ENCODE data around the gene PIMREG. TPM values are rescaled to one million over a fixed set of nuclear protein-coding genes. Genes with fewer than 3 reads are reported as not detected.
A peak's percentile ranks its signal among the peaks of the same experiment; 100 is the strongest.

The PIMREG gene
- total RNA-seq, 2 experiments from 2014 or later: 16.7 to 16.9 TPM

- Mint-ChIP-seq H3K4me1 (ENCODE audit: low read depth) (peaks cover 17% of the 10 kb centered on the region), H3K27me3 (no peaks in the 10 kb centered on the region), H3K9me3 (no peaks in the 10 kb centered on the region), H3K4me3 (no peak overlapping the region), H3K36me3 (no peaks in the 10 kb centered on the region), H3K27ac (no peak overlapping the region)
- POLR2A ChIA-PET: no interaction called here
- CTCF ChIA-PET: no interaction called here
- DNase-seq: no peak
- intact Hi-C loops (cut with micrococcal nuclease): no loop called here
Observed at GRCh38 chr17:6456321-6456720, 12.1 kb downstream of the PIMREG start.

GRCh38 chr17:6456914-6457687 is 12.8 kb downstream of the PIMREG start:
- intact Hi-C loops (cut with micrococcal nuclease): no loop called here
- Mint-ChIP-seq H3K36me3 (no peaks in the 10 kb centered on the region), H3K27ac (no peak overlapping the region), H3K9me3 (no peaks in the 10 kb centered on the region), H3K4me1 (ENCODE audit: low read depth) (peaks cover 25% of the 10 kb centered on the region), H3K4me3 (no peak overlapping the region), H3K27me3 (no peaks in the 10 kb centered on the region)
- CTCF ChIA-PET: no interaction called here
- POLR2A ChIA-PET: no interaction called here
- DNase-seq: no peak

DNA sequence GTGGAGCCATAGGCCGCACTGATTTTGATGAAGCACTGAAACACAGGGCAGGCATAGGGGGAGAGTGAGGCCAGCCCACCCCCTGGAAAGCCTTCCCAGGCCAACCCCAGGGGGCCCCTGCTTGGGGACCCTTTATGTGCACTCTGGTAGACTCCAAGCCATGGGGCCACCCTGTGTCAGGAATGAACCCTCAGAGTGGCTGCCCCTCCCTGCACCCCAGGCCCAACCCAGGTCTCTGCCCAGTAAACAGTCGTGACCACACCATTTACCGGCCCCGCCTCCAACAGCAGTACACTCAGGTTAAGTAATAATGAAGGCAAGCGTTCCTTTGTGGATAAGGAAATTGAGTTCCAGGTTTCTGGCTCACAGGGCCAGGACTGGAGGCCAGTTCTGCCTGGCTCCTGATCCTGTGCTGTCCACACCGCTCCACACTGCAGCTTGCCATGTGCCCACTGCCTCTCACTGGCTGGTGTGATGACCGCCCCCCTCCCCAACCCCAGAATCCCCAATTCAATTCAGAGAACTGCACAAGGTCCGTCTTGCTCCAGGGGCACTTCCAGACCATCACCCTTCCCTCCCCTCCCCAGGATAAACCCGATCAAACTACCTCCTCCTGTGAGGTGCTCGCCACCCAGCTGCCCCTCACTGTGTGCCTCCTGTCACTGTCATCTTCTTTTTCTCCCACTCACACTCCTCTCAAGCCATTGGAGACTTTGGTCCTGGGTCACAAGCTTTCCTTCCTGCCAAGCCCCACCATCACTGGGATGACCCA is 13.6 kb downstream of the PIMREG start:
- Mint-ChIP-seq H3K27me3 (no peaks in the 10 kb centered on the region), H3K9me3 (no peaks in the 10 kb centered on the region), H3K27ac (no peak overlapping the region), H3K4me1 (ENCODE audit: low read depth) (peaks cover 29% of the 10 kb centered on the region), H3K36me3 (no peaks in the 10 kb centered on the region), H3K4me3 (no peak overlapping the region)
- ChIA-PET CTCF (interaction anchor here (1.2 kb wide), 1 partner anchor 15 kb away, joined by 3 read pairs; no protein-coding TSS in a partner anchor), POLR2A (no interaction called here)
- no peak for DNase-seq
- intact Hi-C loops (cut with micrococcal nuclease): no loop called here

- CTCF ChIA-PET: interaction anchor here (1.2 to 1.8 kb wide), 2 partner anchors 13 to 15 kb away, joined by 3 to 4 read pairs; no protein-coding TSS in a partner anchor
- POLR2A ChIA-PET: no interaction called here
- intact Hi-C loops (cut with micrococcal nuclease): no loop called here
Observed at GRCh38 chr17:6458460-6458950, 14.2 kb downstream of the PIMREG start.

GRCh38 chr17:6460531-6461161 is 16.4 kb downstream of the PIMREG start:
- Mint-ChIP-seq H3K9me3 (no peaks in the 10 kb centered on the region), H3K4me1 (ENCODE audit: low read depth) (peaks cover 23% of the 10 kb centered on the region), H3K27me3 (peaks cover 1% of the 10 kb centered on the region), H3K4me3 (no peak overlapping the region), H3K27ac (no peak overlapping the region), H3K36me3 (no peaks in the 10 kb centered on the region)
- intact Hi-C loops (cut with micrococcal nuclease): no loop called here
- ChIA-PET POLR2A (no interaction called here), CTCF (interaction anchor here (1.1 to 2.6 kb wide), 3 partner anchors 11 to 18 kb away, joined by 3 to 14 read pairs (median 4); no protein-coding TSS in a partner anchor)
- no peak for DNase-seq

More at GRCh38 chr17:6458460-6458950, 14.2 kb downstream of the PIMREG start:
- Mint-ChIP-seq H3K9me3 (no peaks in the 10 kb centered on the region), H3K4me1 (ENCODE audit: low read depth) (peaks cover 29% of the 10 kb centered on the region), H3K27me3 (no peaks in the 10 kb centered on the region), H3K36me3 (no peaks in the 10 kb centered on the region), H3K27ac (no peak overlapping the region), H3K4me3 (no peak overlapping the region)
- DNase-seq: no peak

GRCh38 chr17:6461246-6461645 is 17.0 kb downstream of the PIMREG start:
- POLR2A ChIA-PET: no interaction called here
- Mint-ChIP-seq H3K9me3 (no peaks in the 10 kb centered on the region), H3K27ac (no peak overlapping the region), H3K27me3 (peaks cover 2% of the 10 kb centered on the region), H3K36me3 (no peaks in the 10 kb centered on the region), H3K4me1 (ENCODE audit: low read depth) (peaks cover 23% of the 10 kb centered on the region), H3K4me3 (no peak overlapping the region)
- no peak for DNase-seq
- intact Hi-C loops (cut with micrococcal nuclease): no loop called here
- CTCF ChIA-PET: interaction anchor here (2.6 kb wide), 1 partner anchor 11 kb away, joined by 14 read pairs; no protein-coding TSS in a partner anchor

DNA sequence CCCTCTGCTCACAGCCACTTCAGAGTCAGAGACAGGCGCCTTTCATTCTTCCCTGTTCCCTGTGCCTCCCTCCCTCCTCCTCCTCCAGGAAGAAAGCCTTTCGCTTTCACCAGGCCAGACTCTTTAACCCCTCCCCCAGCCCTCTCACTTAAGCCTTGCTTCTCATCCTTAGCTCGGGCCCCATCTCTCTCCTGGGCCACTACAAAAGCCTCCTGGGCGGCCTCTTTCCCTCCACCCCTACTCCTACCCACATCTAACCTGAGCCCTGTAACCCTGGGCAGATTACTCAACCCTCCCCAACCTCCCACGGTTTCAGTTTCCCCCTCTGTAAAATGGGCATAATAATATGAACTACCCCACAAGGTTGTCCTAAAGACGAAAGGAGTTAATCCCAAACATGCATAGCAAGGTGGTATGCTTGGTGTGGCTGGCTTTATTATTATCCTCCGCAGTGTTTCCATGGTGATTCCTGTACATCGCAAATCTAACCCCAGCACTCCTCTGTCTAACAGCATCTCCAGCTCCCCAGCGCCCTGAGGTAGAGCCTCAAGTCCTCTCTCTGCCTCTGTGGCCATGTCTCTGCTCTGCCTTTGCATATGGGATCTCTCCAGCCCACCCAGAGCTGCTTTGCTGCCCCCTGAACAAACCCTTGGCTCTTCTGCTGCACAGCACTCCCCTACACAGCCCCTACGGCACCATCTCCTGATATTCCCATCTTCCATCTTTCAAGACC is 17.7 kb downstream of the PIMREG start:
- intact Hi-C loops (cut with micrococcal nuclease): no loop called here
- ChIA-PET POLR2A (no interaction called here), CTCF (interaction anchor here (2.6 kb wide), 1 partner anchor 10 kb away, joined by 14 read pairs; no protein-coding TSS in a partner anchor)
- Mint-ChIP-seq H3K4me3 (no peak overlapping the region), H3K27ac (no peak overlapping the region), H3K9me3 (no peaks in the 10 kb centered on the region), H3K4me1 (ENCODE audit: low read depth) (peaks cover 19% of the 10 kb centered on the region), H3K36me3 (no peaks in the 10 kb centered on the region), H3K27me3 (peaks cover 2% of the 10 kb centered on the region)
- DNase-seq: peak; percentile 49

- no peak overlapping the region for H3K27ac Mint-ChIP-seq
- POLR2A ChIA-PET: no interaction called here
- DNase-seq: no peak
Observed at GRCh38 chr17:6462692-6463091, 18.4 kb downstream of the PIMREG start.

DNA sequence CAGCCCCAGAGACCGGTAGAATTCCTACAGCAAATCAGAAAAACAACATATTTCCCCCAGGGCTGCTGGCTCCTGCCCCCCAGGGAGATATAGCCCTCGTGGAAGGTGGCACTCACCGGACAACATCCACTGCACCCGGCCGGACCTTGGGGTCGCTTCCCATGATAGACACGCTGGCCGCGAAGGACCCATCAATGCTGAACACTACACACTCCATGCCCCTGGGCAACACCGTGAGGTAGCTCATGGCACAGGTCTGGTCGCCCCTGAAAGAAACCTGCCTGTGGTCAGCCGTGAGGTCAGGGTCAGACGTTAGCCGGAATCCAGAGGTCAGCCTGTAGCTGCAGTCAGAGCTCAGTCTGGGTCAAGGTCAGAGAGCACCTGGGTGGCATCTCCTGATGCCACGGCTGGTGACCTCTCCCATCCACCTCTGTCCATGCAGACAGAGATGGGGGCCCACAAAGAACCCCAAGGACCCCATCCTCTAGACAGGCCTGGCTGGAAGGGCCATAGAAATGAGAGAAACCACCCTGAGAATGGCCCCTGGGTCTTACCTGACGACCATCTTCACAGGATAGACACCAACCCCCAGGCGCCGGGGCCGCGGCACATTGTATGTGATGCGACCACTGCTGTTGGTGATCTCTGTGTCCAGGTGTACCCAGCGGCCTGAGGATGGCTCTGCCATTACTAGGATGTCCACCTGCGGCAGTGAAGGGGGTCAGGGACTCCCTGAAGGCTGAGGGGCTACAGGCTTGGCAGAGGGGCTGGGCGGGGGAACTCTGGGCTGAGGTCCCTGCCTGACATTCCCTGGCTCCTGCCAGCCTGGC is 19.6 kb downstream of the PIMREG start:
- intact Hi-C loops (cut with micrococcal nuclease): no loop called here
- ChIA-PET CTCF (interaction anchor here (2.6 kb wide), 1 partner anchor 8 kb away, joined by 14 read pairs; no protein-coding TSS in a partner anchor), POLR2A (no interaction called here)

More at GRCh38 chr17:6462692-6463091, 18.4 kb downstream of the PIMREG start:
- no peaks in the 10 kb centered on the region for H3K9me3 Mint-ChIP-seq
- no peak overlapping the region for H3K4me3 Mint-ChIP-seq
- H3K36me3 Mint-ChIP-seq: no peaks in the 10 kb centered on the region
- CTCF ChIA-PET: interaction anchor here (2.6 kb wide), 1 partner anchor 10 kb away, joined by 14 read pairs; no protein-coding TSS in a partner anchor
- peaks cover 2% of the 10 kb centered on the region for H3K27me3 Mint-ChIP-seq
- intact Hi-C loops (cut with micrococcal nuclease): no loop called here
- H3K4me1 Mint-ChIP-seq (ENCODE audit: low read depth): peaks cover 15% of the 10 kb centered on the region

GRCh38 chr17:6464446-6465041 is 20.3 kb downstream of the PIMREG start:
- ChIA-PET POLR2A (no interaction called here), CTCF (no interaction called here)
- Mint-ChIP-seq H3K27me3 (peaks cover 2% of the 10 kb centered on the region), H3K9me3 (no peaks in the 10 kb centered on the region), H3K36me3 (no peaks in the 10 kb centered on the region), H3K4me1 (ENCODE audit: low read depth) (peaks cover 15% of the 10 kb centered on the region), H3K27ac (no peak overlapping the region), H3K4me3 (no peak overlapping the region)
- intact Hi-C loops (cut with micrococcal nuclease): no loop called here
- DNase-seq: no peak

More for the DNA sequence above, 19.6 kb downstream of the PIMREG start:
- DNase-seq: no peak
- peaks cover 2% of the 10 kb centered on the region for H3K27me3 Mint-ChIP-seq
- no peak overlapping the region for H3K4me3 Mint-ChIP-seq
- H3K36me3 Mint-ChIP-seq: no peaks in the 10 kb centered on the region
- H3K9me3 Mint-ChIP-seq: no peaks in the 10 kb centered on the region
- H3K27ac Mint-ChIP-seq: no peak overlapping the region
- H3K4me1 Mint-ChIP-seq (ENCODE audit: low read depth): peaks cover 15% of the 10 kb centered on the region

Measured in activated CD4-positive, alpha-beta memory T cell treated with anti-CD3 and anti-CD28 coated beads for 36 hours (primary cell).